ENCODE measurements around the gene NFIX. TPM values are rescaled to one million over a fixed set of nuclear protein-coding genes. Genes with fewer than 3 reads are reported as not detected.
A peak's percentile ranks its signal among the peaks of the same experiment; 100 is the strongest.

NFIX gene
- total and polyA plus RNA-seq, 9 donors: 30.3 to 256 (median 217) TPM

DNA sequence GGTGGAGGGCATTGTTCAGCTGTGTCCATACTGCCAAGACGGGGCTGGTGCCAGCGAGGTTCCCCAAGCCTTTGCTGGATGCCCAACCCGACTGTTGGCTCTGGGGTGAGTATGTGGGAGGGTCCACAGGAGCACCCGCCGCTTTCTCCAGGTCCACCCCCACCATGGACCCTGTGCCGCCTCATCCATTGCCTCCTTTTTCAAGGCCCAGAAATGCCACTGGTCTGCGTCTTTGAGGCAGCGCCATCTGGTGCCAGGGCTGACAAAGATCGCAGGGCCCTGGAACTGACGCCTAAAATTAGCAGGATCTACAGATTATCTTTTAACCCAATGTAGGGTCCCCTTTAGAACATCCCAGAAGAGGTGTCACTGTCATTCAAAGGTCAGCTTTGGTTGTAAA lies 34.6 kb downstream of the NFIX start:
- Histone ChIP-seq H3K9me3 (no peaks in the 10 kb centered on the region), H3K4me1 (ENCODE audit: insufficient read depth) (peaks cover 44% of the 10 kb centered on the region), H3K36me3 (no peaks in the 10 kb centered on the region), H3K27me3 (no peaks in the 10 kb centered on the region), H3K27ac (no peak overlapping the region), H3K4me3 (no peak overlapping the region)
- TF ChIP-seq CTCF (IDR thresholded peaks at IDR 0.05): no peak
- no peak for TF ChIP-seq POLR2A (IDR thresholded peaks at IDR 0.05)
- no peak for TF ChIP-seq EP300 (IDR thresholded peaks at IDR 0.05)
- no peak for DNase-seq
- intact Hi-C loops (cut with DNase I): loop anchor here in 2 of 4 donors (5.0 kb wide), 1 partner anchor 32 kb away; no protein-coding TSS in a partner anchor
- 78 to 81% (median 78%) methylated on average over 10 of the region's 10 CpGs for WGBS, 3 donors

GRCh38 chr19:13031917-13032623 lies 36.8 kb downstream of the NFIX start:
- Histone ChIP-seq H3K4me1 (ENCODE audit: insufficient read depth) (peaks cover 45% of the 10 kb centered on the region), H3K9me3 (no peaks in the 10 kb centered on the region), H3K4me3 (no peak overlapping the region), H3K27ac (peak overlapping the region in 1 of 2 donors; percentile 35), H3K27me3 (no peaks in the 10 kb centered on the region), H3K36me3 (no peaks in the 10 kb centered on the region)
- WGBS, 3 donors: 24 to 29% (median 28%) methylated on average over 12 of the region's 12 CpGs
- intact Hi-C loops (cut with DNase I): no loop called here
- DNase-seq: no peak
- TF ChIP-seq CTCF (IDR thresholded peaks at IDR 0.05) (no peak), EP300 (IDR thresholded peaks at IDR 0.05) (no peak), POLR2A (IDR thresholded peaks at IDR 0.05) (no peak)

DNA sequence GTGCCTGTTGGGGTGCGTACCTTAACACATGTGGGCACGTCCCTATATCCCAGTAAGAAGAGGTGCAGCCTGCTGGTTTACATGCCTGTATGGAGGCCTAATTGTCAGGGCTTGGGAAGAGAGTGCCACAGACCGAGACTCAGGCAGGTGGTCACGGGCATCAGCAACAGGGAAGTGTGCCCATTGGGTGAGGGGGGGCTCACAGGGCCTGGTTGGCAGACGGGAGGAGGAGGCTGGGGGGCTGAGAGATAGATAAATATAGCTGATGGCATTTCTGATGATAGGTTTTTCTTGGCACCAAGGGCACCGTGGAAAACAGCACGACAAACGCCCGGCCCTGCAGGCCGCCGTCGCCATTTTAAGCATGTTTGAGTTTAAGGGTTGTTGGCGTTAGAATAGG lies 37.6 kb downstream of the NFIX start:
- TF ChIP-seq CTCF (IDR thresholded peaks at IDR 0.05) (no peak), POLR2A (IDR thresholded peaks at IDR 0.05) (no peak), EP300 (IDR thresholded peaks at IDR 0.05) (no peak)
- Histone ChIP-seq H3K4me1 (ENCODE audit: insufficient read depth) (peaks cover 50% of the 10 kb centered on the region), H3K36me3 (no peaks in the 10 kb centered on the region), H3K4me3 (no peak overlapping the region), H3K27me3 (no peaks in the 10 kb centered on the region), H3K9me3 (no peaks in the 10 kb centered on the region), H3K27ac (no peak overlapping the region)
- intact Hi-C loops (cut with DNase I): no loop called here
- WGBS, 3 donors: 77 to 85% (median 79%) methylated on average over 13 of the region's 13 CpGs
- no peak for DNase-seq

DNA sequence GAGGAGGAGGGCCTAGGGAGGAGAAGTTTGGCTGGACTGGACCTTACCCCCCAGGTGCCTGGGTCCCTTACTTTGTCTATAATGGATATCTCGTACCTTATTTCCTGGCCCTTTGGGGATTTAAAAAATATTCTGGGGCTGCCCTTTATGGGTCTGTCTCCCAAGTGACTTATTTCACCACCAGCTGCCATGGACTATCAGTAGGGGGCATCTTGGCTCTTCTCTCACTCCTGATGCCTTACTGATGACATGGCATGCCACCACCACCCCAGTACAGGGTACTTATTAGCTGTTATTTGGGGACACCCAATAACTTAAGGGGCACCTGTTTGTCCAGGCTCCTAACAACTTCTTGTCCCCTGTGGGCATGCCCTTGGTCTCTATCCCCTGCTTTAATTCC lies 38.0 kb downstream of the NFIX start:
- peaks cover 51% of the 10 kb centered on the region for H3K4me1 ChIP-seq (ENCODE audit: insufficient read depth)

More for the DNA sequence above, 38.0 kb downstream of the NFIX start:
- WGBS, 3 donors: 84 to 90% (median 89%) methylated on average over 1 of the region's 1 CpG
- DNase-seq: no peak
- no peaks in the 10 kb centered on the region for H3K27me3 ChIP-seq
- no peaks in the 10 kb centered on the region for H3K36me3 ChIP-seq
- peak overlapping the region in 1 of 2 donors; percentile 33 for H3K27ac ChIP-seq
- intact Hi-C loops (cut with DNase I): no loop called here
- TF ChIP-seq EP300 (IDR thresholded peaks at IDR 0.05) (no peak), CTCF (IDR thresholded peaks at IDR 0.05) (no peak), POLR2A (IDR thresholded peaks at IDR 0.05) (no peak)
- H3K9me3 ChIP-seq: no peaks in the 10 kb centered on the region
- H3K4me3 ChIP-seq: no peak overlapping the region

All from ovary (tissue), 9 donors.